ENCODE measurements around the gene MARCHF7. TPM values are rescaled to one million over a fixed set of nuclear protein-coding genes. Genes with fewer than 3 reads are reported as not detected.
"Not testable (repeated sequence)": the region's sequence is repeated elsewhere in the genome, so short reads cannot be mapped to it uniquely, and the experiment has no call there.

Gene MARCHF7
- total and polyA plus RNA-seq, 9 donors, result 42.7 to 89.0 (median 83.9) TPM

- WGBS, 3 donors, result 91 to 95% (median 92%) methylated on average over 1 of the region's 1 CpG
Measured at GRCh38 chr2:159737292-159737916, 25.1 kb downstream of the MARCHF7 start.

DNA sequence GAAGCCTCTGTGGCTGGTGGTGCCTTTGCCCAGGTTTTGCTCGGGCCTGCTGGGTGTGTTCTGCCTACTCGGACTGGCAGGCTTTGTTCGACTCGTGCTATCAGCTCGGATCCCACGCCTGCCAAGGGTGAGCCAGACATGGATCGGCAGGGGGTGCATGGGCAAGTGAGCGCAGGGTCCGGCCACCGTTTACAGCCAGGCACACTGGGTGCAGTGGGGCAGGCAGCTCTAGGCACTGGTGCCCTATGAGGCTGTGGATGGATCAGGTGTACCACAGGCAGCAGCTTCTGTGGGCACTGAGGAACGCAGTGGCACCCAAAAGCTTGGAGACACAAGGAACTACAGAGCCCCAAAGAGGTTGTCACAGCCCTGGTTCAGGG lies 25.6 kb downstream of the MARCHF7 start:
- Histone ChIP-seq H3K27ac (no peak overlapping the region), H3K27me3 (no peaks in the 10 kb centered on the region), H3K36me3 (no peaks in the 10 kb centered on the region), H3K9me3 (no peaks in the 10 kb centered on the region), H3K4me3 (no peak overlapping the region), H3K4me1 (ENCODE audit: insufficient read depth) (peaks cover 6% of the 10 kb centered on the region)
- WGBS, 3 donors, result 96 to 97% (median 96%) methylated on average over 11 of the region's 11 CpGs
- intact Hi-C loops (cut with DNase I), result no loop called here
- TF ChIP-seq EP300 (IDR thresholded peaks at IDR 0.05) (no peak), POLR2A (IDR thresholded peaks at IDR 0.05) (no peak)
- TF ChIP-seq, protein P1, sequence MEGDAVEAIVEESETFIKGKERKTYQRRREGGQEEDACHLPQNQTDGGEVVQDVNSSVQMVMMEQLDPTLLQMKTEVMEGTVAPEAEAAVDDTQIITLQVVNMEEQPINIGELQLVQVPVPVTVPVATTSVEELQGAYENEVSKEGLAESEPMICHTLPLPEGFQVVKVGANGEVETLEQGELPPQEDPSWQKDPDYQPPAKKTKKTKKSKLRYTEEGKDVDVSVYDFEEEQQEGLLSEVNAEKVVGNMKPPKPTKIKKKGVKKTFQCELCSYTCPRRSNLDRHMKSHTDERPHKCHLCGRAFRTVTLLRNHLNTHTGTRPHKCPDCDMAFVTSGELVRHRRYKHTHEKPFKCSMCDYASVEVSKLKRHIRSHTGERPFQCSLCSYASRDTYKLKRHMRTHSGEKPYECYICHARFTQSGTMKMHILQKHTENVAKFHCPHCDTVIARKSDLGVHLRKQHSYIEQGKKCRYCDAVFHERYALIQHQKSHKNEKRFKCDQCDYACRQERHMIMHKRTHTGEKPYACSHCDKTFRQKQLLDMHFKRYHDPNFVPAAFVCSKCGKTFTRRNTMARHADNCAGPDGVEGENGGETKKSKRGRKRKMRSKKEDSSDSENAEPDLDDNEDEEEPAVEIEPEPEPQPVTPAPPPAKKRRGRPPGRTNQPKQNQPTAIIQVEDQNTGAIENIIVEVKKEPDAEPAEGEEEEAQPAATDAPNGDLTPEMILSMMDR (IDR thresholded peaks at IDR 0.05), result no peak
- DNase-seq, result no peak

More at GRCh38 chr2:159737292-159737916, 25.1 kb downstream of the MARCHF7 start:
- H3K4me1 ChIP-seq (ENCODE audit: insufficient read depth), result peaks cover 6% of the 10 kb centered on the region
- no peaks in the 10 kb centered on the region for H3K27me3 ChIP-seq
- intact Hi-C loops (cut with DNase I), result no loop called here
- no peaks in the 10 kb centered on the region for H3K36me3 ChIP-seq
- H3K9me3 ChIP-seq, result no peaks in the 10 kb centered on the region
- H3K4me3 ChIP-seq, result no peak overlapping the region
- no peak for DNase-seq
- H3K27ac ChIP-seq, result no peak overlapping the region
- no peak for TF ChIP-seq POLR2A (IDR thresholded peaks at IDR 0.05)
- TF ChIP-seq, protein P1 (IDR thresholded peaks at IDR 0.05), result no peak
- TF ChIP-seq EP300 (IDR thresholded peaks at IDR 0.05), result no peak

- DNase-seq, result no peak
- no peak for TF ChIP-seq EP300 (IDR thresholded peaks at IDR 0.05)
- Histone ChIP-seq H3K27ac (no peak overlapping the region), H3K27me3 (no peaks in the 10 kb centered on the region), H3K9me3 (no peaks in the 10 kb centered on the region), H3K36me3 (no peaks in the 10 kb centered on the region), H3K4me1 (ENCODE audit: insufficient read depth) (peaks cover 6% of the 10 kb centered on the region), H3K4me3 (no peak overlapping the region)
- intact Hi-C loops (cut with DNase I), result no loop called here
- 91 to 94% (median 92%) methylated on average over 15 of the region's 15 CpGs for WGBS, 3 donors
Measured at GRCh38 chr2:159738509-159739390, 26.4 kb downstream of the MARCHF7 start.

DNA sequence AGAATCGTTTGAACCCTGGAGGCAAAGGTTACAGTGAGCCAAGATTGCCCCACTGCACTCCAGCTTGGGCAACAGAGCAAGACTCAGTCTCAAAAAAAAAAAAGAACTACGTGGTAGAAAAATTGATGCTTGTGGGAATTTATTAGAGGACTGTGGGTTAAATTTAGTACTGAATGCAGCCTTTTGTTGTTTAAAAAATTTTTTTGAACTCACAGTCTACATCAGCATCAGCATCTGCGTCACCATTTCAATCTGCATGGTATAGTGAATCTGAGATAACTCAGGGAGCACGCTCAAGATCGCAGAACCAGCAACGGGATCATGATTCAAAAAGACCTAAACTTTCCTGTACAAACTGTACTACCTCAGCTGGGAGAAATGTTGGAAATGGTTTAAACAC lies 30.5 kb downstream of the MARCHF7 start:
- no peaks in the 10 kb centered on the region for H3K27me3 ChIP-seq
- no peak for DNase-seq
- WGBS, 3 donors, result 94 to 95% (median 94%) methylated on average over 6 of the region's 6 CpGs
- H3K4me3 ChIP-seq, result no peak overlapping the region
- no peaks in the 10 kb centered on the region for H3K9me3 ChIP-seq
- intact Hi-C loops (cut with DNase I), result no loop called here
- H3K36me3 ChIP-seq, result no peaks in the 10 kb centered on the region
- H3K4me1 ChIP-seq (ENCODE audit: insufficient read depth), result peaks cover 5% of the 10 kb centered on the region
- TF ChIP-seq POLR2A (IDR thresholded peaks at IDR 0.05), result no peak
- TF ChIP-seq EP300 (IDR thresholded peaks at IDR 0.05), result no peak
- TF ChIP-seq, protein P1 (IDR thresholded peaks at IDR 0.05), result no peak
- H3K27ac ChIP-seq, result no peak overlapping the region

- Histone ChIP-seq H3K9me3 (no peaks in the 10 kb centered on the region), H3K4me3 (no peak overlapping the region), H3K36me3 (no peaks in the 10 kb centered on the region), H3K27me3 (no peaks in the 10 kb centered on the region), H3K4me1 (ENCODE audit: insufficient read depth) (peaks cover 4% of the 10 kb centered on the region), H3K27ac (no peak overlapping the region)
- 6 to 21% (median 12%) methylated on average over 3 of the region's 3 CpGs for WGBS, 3 donors
- DNase-seq, result no peak
- intact Hi-C loops (cut with DNase I), result no loop called here
- TF ChIP-seq, protein P1 (IDR thresholded peaks at IDR 0.05), result no peak
- TF ChIP-seq EP300 (IDR thresholded peaks at IDR 0.05), result no peak
- no peak for TF ChIP-seq POLR2A (IDR thresholded peaks at IDR 0.05)
Measured at GRCh38 chr2:159744363-159744762, 32.1 kb downstream of the MARCHF7 start.

DNA sequence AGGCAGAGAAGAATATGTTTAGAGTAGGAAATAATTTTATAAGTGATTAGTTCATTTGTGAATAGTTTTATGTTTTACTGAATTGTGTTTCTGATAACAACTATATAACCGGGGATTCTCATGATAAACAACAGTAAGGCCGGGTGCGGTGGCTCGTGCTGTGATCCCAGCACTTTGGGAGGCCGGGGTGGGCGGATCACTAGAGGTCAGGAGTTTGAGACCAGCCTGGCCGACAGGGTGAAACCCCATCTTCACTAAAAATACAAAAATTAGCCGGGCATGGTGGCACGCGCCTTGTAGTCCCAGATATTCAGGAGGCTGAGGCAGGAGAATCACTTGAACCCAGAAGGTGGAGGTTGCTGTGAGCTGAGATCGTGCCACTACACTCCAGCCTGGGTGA lies 32.9 kb downstream of the MARCHF7 start:
- H3K4me3 ChIP-seq; H3K9me3 ChIP-seq; H3K27ac ChIP-seq; DNase-seq; H3K27me3 ChIP-seq; H3K4me1 ChIP-seq (ENCODE audit: insufficient read depth); intact Hi-C loops (cut with DNase I); H3K36me3 ChIP-seq: not testable (repeated sequence)
- 74 to 93% (median 91%) methylated on average over 11 of the region's 11 CpGs for WGBS, 3 donors

Data from ovary (tissue), 9 donors.